Measurements from ENCODE around the gene TMEM175.
A peak's percentile ranks its signal among the peaks of the same experiment; 100 is the strongest.

DNA sequence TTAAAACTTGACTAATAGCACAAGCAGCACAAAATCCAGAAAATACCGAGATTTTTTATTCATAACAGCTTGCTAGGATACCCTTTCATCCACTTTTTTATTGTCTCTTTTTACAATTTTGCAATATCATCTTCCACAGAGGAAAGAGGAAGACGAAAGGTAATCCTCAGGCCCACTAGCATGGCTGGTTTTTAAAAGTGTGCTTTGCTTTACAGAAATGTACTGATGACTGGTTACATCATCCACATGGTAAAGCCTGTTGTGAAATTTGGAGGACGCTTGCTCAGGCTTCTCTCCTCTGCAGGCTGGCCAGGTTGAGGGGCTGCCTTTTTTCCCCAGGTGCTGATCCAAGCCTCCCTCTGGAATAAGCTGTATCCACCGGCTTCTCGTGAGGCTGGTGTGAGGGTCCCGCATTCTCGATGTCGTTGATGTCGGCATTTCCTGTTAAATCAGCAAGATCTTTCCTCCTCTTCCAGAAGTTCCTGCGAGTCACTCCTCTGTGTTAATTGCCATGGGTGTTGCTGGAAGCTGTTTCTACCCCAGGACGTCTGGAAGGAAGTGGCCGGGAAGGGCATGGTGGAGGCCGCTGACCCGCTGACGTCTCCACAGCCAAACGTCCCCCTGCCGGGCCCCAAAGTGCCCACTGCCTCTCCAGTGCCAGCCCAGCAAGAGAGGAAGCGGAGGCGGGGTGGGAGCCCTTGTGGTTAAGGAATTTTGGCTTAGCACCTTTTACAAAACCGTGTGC lies 46.9 kb downstream of the TMEM175 start:
- TF ChIP-seq EP300 (IDR thresholded peaks at IDR 0.05) (peak in 1 of 2 donors; percentile 16), POLR2A (IDR thresholded peaks at IDR 0.05) (no peak)
- TF ChIP-seq, protein P1, sequence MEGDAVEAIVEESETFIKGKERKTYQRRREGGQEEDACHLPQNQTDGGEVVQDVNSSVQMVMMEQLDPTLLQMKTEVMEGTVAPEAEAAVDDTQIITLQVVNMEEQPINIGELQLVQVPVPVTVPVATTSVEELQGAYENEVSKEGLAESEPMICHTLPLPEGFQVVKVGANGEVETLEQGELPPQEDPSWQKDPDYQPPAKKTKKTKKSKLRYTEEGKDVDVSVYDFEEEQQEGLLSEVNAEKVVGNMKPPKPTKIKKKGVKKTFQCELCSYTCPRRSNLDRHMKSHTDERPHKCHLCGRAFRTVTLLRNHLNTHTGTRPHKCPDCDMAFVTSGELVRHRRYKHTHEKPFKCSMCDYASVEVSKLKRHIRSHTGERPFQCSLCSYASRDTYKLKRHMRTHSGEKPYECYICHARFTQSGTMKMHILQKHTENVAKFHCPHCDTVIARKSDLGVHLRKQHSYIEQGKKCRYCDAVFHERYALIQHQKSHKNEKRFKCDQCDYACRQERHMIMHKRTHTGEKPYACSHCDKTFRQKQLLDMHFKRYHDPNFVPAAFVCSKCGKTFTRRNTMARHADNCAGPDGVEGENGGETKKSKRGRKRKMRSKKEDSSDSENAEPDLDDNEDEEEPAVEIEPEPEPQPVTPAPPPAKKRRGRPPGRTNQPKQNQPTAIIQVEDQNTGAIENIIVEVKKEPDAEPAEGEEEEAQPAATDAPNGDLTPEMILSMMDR (IDR thresholded peaks at IDR 0.05) = no peak

Data from tibial nerve (tissue), 4 donors.